Measurements from ENCODE around the gene P2RX7.
"Not testable (repeated sequence)": the region's sequence is repeated elsewhere in the genome, so short reads cannot be mapped to it uniquely, and the experiment has no call there.

Gene P2RX7

DNA sequence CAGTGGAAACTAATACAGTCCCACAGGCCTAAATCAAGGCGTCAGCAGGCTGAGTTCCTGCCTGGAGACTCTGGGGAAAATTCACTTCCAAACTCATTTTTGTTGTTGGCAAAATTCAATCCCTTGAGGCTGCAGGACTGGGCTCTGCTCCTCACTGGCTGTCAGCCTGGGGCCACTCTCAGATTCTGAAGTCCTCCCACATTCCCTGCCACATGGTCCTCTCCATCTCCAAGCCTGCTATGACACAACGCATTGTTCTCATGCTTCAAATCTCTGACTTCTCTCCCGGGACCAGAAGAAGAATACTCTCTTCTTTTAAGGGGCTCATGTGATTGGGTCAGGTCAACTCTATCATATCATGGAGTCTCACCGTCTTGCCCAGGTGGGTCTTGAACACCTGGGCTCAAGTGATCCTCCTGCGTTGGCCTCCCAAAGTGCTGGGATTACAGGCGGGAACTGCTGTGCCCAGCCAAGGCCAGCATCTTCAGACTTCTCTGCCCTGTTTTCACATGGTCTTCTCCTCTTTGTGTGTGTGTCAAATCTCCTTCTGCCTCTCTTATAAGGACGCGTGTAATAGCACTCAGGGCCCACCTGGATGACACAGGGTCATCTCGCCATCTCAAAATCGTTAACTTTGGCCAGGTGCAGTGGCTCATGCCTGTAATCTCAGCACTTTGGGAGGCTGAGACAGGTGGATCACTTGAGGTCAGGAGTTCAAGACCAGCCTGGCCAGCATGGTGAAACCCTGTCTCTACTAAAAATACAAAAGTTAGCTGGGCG lies 9.7 kb downstream of the P2RX7 start:
- Mint-ChIP-seq H3K27ac (no peak overlapping the region), H3K36me3 (no peaks in the 10 kb centered on the region), H3K4me3 (no peak overlapping the region), H3K4me1 (peaks cover 31% of the 10 kb centered on the region), H3K9me3 (peaks cover 4% of the 10 kb centered on the region)
- DNase-seq (ENCODE audit: low spot score in 2 of 2) (no peak), ATAC-seq (no peak)

GRCh38 chr12:121144416-121144914 lies 11.8 kb downstream of the P2RX7 start:
- Mint-ChIP-seq H3K36me3 (no peaks in the 10 kb centered on the region), H3K4me1 (peaks cover 31% of the 10 kb centered on the region), H3K27ac (peak overlapping the region; percentile 87), H3K4me3 (peak overlapping the region; percentile 55), H3K9me3 (peaks cover 4% of the 10 kb centered on the region)
- ATAC-seq (peak; percentile 82), DNase-seq (ENCODE audit: low spot score in 2 of 2) (no peak)

GRCh38 chr12:121145221-121145620 lies 12.5 kb downstream of the P2RX7 start:
- peak; percentile 85 for ATAC-seq

GRCh38 chr12:121149289-121149688 lies 16.6 kb downstream of the P2RX7 start:
- H3K9me3 Mint-ChIP-seq; DNase-seq (ENCODE audit: low spot score in 2 of 2); H3K4me3 Mint-ChIP-seq; H3K27ac Mint-ChIP-seq; H3K36me3 Mint-ChIP-seq; ATAC-seq: not testable (repeated sequence)
- peaks cover 20% of the 10 kb centered on the region for H3K4me1 Mint-ChIP-seq

More at GRCh38 chr12:121145221-121145620, 12.5 kb downstream of the P2RX7 start:
- peak overlapping the region; percentile 87 for H3K27ac Mint-ChIP-seq
- peaks cover 31% of the 10 kb centered on the region for H3K4me1 Mint-ChIP-seq
- H3K9me3 Mint-ChIP-seq: peaks cover 4% of the 10 kb centered on the region
- no peak for DNase-seq (ENCODE audit: low spot score in 2 of 2)
- peak overlapping the region; percentile 55 for H3K4me3 Mint-ChIP-seq
- H3K36me3 Mint-ChIP-seq: no peaks in the 10 kb centered on the region

DNA sequence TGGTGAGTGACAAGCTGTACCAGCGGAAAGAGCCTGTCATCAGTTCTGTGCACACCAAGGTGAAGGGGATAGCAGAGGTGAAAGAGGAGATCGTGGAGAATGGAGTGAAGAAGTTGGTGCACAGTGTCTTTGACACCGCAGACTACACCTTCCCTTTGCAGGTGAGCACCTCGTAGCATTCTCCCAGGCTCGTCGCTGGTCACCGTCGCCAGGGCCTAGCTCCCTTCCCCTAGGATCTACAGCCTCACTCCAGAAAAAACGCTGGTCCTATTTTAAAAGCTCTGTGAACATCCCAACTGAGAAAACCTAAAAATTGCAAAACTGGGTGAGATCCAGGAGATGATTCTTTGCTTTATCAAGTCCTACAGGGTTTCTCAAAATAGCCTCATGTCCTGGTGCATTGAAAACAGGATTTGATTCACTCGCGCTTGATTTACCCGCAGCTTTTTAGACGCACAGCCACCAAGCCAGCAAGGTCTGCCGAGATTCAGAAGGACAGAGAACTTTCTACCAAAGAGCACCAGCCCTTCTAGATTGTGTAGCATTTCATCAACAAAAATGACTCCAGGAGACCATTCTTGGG lies 22.2 kb downstream of the P2RX7 start:
- Mint-ChIP-seq H3K36me3 (peaks cover 7% of the 10 kb centered on the region), H3K4me3 (no peak overlapping the region), H3K9me3 (peaks cover 5% of the 10 kb centered on the region), H3K4me1 (peaks cover 15% of the 10 kb centered on the region), H3K27ac (no peak overlapping the region)
- ATAC-seq: no peak
- no peak for DNase-seq (ENCODE audit: low spot score in 2 of 2)

DNA sequence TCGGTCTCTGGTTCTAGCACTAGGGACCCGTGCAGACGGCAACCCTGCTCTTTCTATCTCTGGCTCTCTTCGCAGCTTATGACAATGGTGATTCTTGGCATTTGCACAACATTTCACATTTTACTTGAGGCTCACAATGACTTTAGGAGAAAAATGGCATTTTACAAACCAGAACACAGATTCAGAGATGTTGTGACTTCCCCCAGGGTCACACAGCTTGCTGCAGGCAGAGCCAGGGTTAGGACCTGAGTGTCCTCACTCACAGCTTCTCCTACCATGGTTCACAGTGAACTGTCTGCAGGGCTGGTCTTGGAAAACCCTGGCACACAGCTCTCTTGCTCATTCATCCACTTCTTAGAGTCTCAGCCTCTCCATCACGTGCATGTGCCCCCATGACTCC lies 23.7 kb downstream of the P2RX7 start:
- H3K4me1 Mint-ChIP-seq: peaks cover 19% of the 10 kb centered on the region
- peaks cover 5% of the 10 kb centered on the region for H3K9me3 Mint-ChIP-seq
- H3K36me3 Mint-ChIP-seq: peaks cover 20% of the 10 kb centered on the region
- H3K4me3 Mint-ChIP-seq: no peak overlapping the region
- no peak for DNase-seq (ENCODE audit: low spot score in 2 of 2)
- ATAC-seq: no peak
- peak overlapping the region; percentile 26 for H3K27ac Mint-ChIP-seq

DNA sequence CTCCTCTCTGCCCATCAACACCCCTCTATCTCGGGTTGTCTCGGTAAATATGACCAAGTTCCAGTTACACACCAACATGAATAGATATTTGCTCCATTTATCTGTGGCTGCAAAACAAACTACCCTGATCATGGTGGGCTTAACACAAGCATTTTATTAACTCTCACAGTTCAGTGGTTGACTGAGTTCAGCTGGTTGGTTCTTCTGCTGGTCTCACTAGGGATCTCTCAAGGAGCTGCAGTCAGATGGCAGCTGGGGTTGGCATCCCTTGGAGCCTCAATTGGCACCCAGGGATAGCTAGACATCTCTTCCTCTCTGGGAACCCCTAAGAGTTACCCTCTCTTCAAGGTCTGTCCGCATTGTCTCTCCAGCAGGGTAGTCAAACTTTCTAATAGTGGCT lies 25.4 kb downstream of the P2RX7 start:
- Mint-ChIP-seq H3K36me3 (peaks cover 34% of the 10 kb centered on the region), H3K4me3 (no peak overlapping the region), H3K9me3 (peaks cover 5% of the 10 kb centered on the region), H3K27ac (peak overlapping the region; percentile 56), H3K4me1 (peaks cover 19% of the 10 kb centered on the region)
- ATAC-seq: no peak
- DNase-seq (ENCODE audit: low spot score in 2 of 2): no peak

GRCh38 chr12:121158728-121159351 lies 26.2 kb downstream of the P2RX7 start:
- H3K4me1 Mint-ChIP-seq: peaks cover 19% of the 10 kb centered on the region
- peaks cover 34% of the 10 kb centered on the region for H3K36me3 Mint-ChIP-seq
- H3K27ac Mint-ChIP-seq; H3K9me3 Mint-ChIP-seq; DNase-seq (ENCODE audit: low spot score in 2 of 2); ATAC-seq; H3K4me3 Mint-ChIP-seq: not testable (repeated sequence)

- Mint-ChIP-seq H3K9me3 (peaks cover 5% of the 10 kb centered on the region), H3K36me3 (peaks cover 42% of the 10 kb centered on the region), H3K27ac (peak overlapping the region; percentile 24), H3K4me1 (peaks cover 19% of the 10 kb centered on the region), H3K4me3 (no peak overlapping the region)
- ATAC-seq: peak; percentile 65
- no peak for DNase-seq (ENCODE audit: low spot score in 2 of 2)
Measured at GRCh38 chr12:121159467-121160307, 27.0 kb downstream of the P2RX7 start.

DNA sequence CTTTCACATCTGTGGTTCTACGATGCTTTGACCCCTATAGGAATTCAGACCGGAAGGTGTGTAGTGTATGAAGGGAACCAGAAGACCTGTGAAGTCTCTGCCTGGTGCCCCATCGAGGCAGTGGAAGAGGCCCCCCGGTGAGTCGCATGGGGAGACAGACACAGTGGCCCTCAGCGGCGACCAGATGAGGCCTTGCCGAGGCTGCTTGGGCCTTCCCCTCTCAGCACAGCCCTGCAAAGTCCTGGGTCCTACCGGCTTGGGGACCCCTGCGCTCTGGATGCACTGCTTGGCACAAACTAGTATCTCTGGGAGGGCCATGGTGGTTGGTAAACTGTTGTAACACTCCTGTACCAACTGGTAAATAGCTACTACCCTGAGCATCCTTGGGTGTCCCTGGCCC lies 29.7 kb downstream of the P2RX7 start:
- Mint-ChIP-seq H3K9me3 (peaks cover 5% of the 10 kb centered on the region), H3K4me1 (peaks cover 12% of the 10 kb centered on the region), H3K36me3 (peaks cover 63% of the 10 kb centered on the region), H3K4me3 (no peak overlapping the region), H3K27ac (no peak overlapping the region)
- no peak for DNase-seq (ENCODE audit: low spot score in 2 of 2)
- ATAC-seq: no peak

- H3K4me1 Mint-ChIP-seq: peaks cover 10% of the 10 kb centered on the region
- H3K4me3 Mint-ChIP-seq: no peak overlapping the region
- H3K9me3 Mint-ChIP-seq: peaks cover 4% of the 10 kb centered on the region
- H3K36me3 Mint-ChIP-seq: peaks cover 69% of the 10 kb centered on the region
- ATAC-seq (no peak), DNase-seq (ENCODE audit: low spot score in 2 of 2) (no peak)
- H3K27ac Mint-ChIP-seq: no peak overlapping the region
Measured at GRCh38 chr12:121162985-121163384, 30.3 kb downstream of the P2RX7 start.

DNA sequence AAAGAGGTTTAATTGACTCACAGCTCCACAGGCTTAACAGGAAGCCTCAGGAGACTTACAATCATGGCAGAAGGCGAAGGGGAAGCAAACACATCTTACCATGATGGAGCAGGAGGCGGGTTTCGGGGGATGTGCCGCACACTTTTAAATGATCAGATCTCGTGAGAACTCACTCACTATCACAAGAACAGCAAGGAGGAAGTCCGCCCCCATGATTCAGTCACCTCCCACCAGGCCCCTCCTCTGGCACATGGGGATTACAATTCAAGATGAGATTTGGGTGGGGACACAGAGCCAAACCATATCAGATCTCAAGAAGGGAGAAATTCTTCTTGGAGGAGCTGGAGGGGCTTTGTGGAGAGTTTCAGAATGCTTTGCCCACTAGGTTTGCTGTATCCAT lies 32.2 kb downstream of the P2RX7 start:
- not testable (repeated sequence) for ATAC-seq; H3K4me1 Mint-ChIP-seq; H3K9me3 Mint-ChIP-seq; H3K27ac Mint-ChIP-seq; H3K4me3 Mint-ChIP-seq; DNase-seq (ENCODE audit: low spot score in 2 of 2)
- peaks cover 79% of the 10 kb centered on the region for H3K36me3 Mint-ChIP-seq

GRCh38 chr12:121165316-121165715 lies 32.6 kb downstream of the P2RX7 start:
- no peak overlapping the region for H3K27ac Mint-ChIP-seq

DNA sequence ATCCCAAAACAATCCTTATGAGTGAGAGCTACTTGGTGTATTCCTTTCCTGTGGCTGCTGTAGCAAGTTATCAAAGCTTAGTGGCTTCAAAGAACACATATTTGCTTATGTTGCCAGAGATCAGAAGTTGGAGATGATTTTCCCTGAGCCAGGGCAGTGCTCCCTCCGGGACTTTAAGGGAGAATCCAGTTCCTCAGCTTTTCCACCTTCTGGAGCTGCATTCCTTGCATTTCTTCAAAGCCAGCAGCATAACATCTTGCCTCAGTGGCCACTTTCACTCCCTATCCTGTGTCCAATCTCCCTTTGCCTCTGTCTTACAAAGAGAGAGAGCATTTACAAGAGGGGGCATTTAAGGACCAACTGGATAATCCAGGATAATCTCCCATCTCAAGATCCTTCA lies 33.7 kb downstream of the P2RX7 start:
- DNase-seq (ENCODE audit: low spot score in 2 of 2) (no peak), ATAC-seq (no peak)
- peaks cover 71% of the 10 kb centered on the region for H3K36me3 Mint-ChIP-seq
- no peaks in the 10 kb centered on the region for H3K4me1 Mint-ChIP-seq
- H3K4me3 Mint-ChIP-seq: no peak overlapping the region
- no peak overlapping the region for H3K27ac Mint-ChIP-seq
- H3K9me3 Mint-ChIP-seq: no peaks in the 10 kb centered on the region

More at GRCh38 chr12:121165316-121165715, 32.6 kb downstream of the P2RX7 start:
- Mint-ChIP-seq H3K4me3 (no peak overlapping the region), H3K9me3 (no peaks in the 10 kb centered on the region), H3K36me3 (peaks cover 74% of the 10 kb centered on the region), H3K4me1 (no peaks in the 10 kb centered on the region)
- DNase-seq (ENCODE audit: low spot score in 2 of 2) (no peak), ATAC-seq (no peak)

Data from stimulated activated effector memory CD8-positive, alpha-beta T cell treated with anti-CD3 and anti-CD28 coated beads, Interleukin-12 subunit alpha, Interleukin-12 subunit beta, amount 100 ng/mL, for 72 hours (primary cell).